BJ (cell line): ENCODE results near the gene EPB41L5. TPM values are rescaled to one million over a fixed set of nuclear protein-coding genes. Genes with fewer than 3 reads are reported as not detected.

Source experiments
- CTCF ChIA-PET: fragments of 350-600 bp; formaldehyde crosslinking; extraction: SDS; loops from one replicate; lab custom pipeline; 2021; ENCODE audit warnings: antibody characterized with exemption, inconsistent platforms; lab: Yijun Ruan, JAX
- POLR2A ChIA-PET: fragments of 300-600 bp; sonication (Branson Sonifier 250); formaldehyde crosslinking; extraction: SDS; loops from one replicate; lab custom pipeline; 2021; ENCODE audit warnings: antibody characterized with exemption; lab: Charles Lee
- DNase-seq: peaks from one replicate; pipeline ENCODE4 v3.0.0-alpha.2; 2011; ENCODE audit warnings: low read depth
- H3K27me3 ChIP-seq: 2 replicates; pipeline ENCODE4 v1.6.0; 2011; ENCODE audit warnings: low read length; ENCODE audit not compliant: control insufficient read depth, insufficient read depth
- H3K36me3 ChIP-seq: 2 replicates; pipeline ENCODE4 v1.5.1; 2011; ENCODE audit warnings: low read length; ENCODE audit not compliant: control insufficient read depth, insufficient read depth
- H3K4me3 ChIP-seq: 2 replicates; pipeline ENCODE4 v1.5.1; 2011; ENCODE audit warnings: low read depth, mild to moderate bottlenecking, control low read depth, low read length
- polyA plus RNA-seq: library from polyadenylated mRNA; depleted of rRNA; stranded (reverse); fragments of >200 nt; gene quantifications from 2 replicates; pipeline ENCODE4 v1.2.3, GENCODE V29; 2011
- TF ChIP-seq, protein P1 (sequence below): IDR thresholded peaks from 2 replicates; pipeline ENCODE4 v1.5.1; 2011; ENCODE audit warnings: low read depth, mild to moderate bottlenecking, control low read depth, inconsistent platforms, low read length, moderate library complexity; ENCODE audit not compliant: insufficient read depth

The EPB41L5 gene
- polyA plus RNA-seq, 1 experiment = 4.4 TPM

GRCh38 chr2:120204417-120204816 lies 191.5 kb downstream of the EPB41L5 start:
- no peak for DNase-seq
- Histone ChIP-seq H3K4me3 (no peak overlapping the region), H3K36me3 (no peaks in the 10 kb centered on the region), H3K27me3 (no peaks in the 10 kb centered on the region)
- CTCF ChIA-PET = interaction anchor here (0.8 to 1.5 kb wide), 5 partner anchors 10 to 107 kb away, joined by 3 to 5 read pairs (median 4); no protein-coding TSS in a partner anchor
- POLR2A ChIA-PET = no interaction called here
- TF ChIP-seq, protein P1, sequence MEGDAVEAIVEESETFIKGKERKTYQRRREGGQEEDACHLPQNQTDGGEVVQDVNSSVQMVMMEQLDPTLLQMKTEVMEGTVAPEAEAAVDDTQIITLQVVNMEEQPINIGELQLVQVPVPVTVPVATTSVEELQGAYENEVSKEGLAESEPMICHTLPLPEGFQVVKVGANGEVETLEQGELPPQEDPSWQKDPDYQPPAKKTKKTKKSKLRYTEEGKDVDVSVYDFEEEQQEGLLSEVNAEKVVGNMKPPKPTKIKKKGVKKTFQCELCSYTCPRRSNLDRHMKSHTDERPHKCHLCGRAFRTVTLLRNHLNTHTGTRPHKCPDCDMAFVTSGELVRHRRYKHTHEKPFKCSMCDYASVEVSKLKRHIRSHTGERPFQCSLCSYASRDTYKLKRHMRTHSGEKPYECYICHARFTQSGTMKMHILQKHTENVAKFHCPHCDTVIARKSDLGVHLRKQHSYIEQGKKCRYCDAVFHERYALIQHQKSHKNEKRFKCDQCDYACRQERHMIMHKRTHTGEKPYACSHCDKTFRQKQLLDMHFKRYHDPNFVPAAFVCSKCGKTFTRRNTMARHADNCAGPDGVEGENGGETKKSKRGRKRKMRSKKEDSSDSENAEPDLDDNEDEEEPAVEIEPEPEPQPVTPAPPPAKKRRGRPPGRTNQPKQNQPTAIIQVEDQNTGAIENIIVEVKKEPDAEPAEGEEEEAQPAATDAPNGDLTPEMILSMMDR = no peak

GRCh38 chr2:120204945-120205670 lies 192.2 kb downstream of the EPB41L5 start:
- TF ChIP-seq, protein P1 = no peak
- DNase-seq = no peak
- H3K27me3 ChIP-seq = no peaks in the 10 kb centered on the region
- no peak overlapping the region for H3K4me3 ChIP-seq
- ChIA-PET CTCF (interaction anchor here (1.0 to 1.5 kb wide), 4 partner anchors 9 to 106 kb away, joined by 3 to 5 read pairs (median 4); no protein-coding TSS in a partner anchor), POLR2A (interaction anchor here (0.5 kb wide), 1 partner anchor 78 kb away, joined by 4 read pairs; no protein-coding TSS in a partner anchor)
- no peaks in the 10 kb centered on the region for H3K36me3 ChIP-seq

GRCh38 chr2:120206022-120206581 lies 193.2 kb downstream of the EPB41L5 start:
- CTCF ChIA-PET = interaction anchor here (0.6 to 1.4 kb wide), 4 partner anchors 14 to 109 kb away, joined by 3 to 5 read pairs (median 3); no protein-coding TSS in a partner anchor
- H3K27me3 ChIP-seq = no peaks in the 10 kb centered on the region
- TF ChIP-seq, protein P1 = peak; percentile 57
- DNase-seq = no peak
- POLR2A ChIA-PET = no interaction called here
- no peaks in the 10 kb centered on the region for H3K36me3 ChIP-seq
- no peak overlapping the region for H3K4me3 ChIP-seq

DNA sequence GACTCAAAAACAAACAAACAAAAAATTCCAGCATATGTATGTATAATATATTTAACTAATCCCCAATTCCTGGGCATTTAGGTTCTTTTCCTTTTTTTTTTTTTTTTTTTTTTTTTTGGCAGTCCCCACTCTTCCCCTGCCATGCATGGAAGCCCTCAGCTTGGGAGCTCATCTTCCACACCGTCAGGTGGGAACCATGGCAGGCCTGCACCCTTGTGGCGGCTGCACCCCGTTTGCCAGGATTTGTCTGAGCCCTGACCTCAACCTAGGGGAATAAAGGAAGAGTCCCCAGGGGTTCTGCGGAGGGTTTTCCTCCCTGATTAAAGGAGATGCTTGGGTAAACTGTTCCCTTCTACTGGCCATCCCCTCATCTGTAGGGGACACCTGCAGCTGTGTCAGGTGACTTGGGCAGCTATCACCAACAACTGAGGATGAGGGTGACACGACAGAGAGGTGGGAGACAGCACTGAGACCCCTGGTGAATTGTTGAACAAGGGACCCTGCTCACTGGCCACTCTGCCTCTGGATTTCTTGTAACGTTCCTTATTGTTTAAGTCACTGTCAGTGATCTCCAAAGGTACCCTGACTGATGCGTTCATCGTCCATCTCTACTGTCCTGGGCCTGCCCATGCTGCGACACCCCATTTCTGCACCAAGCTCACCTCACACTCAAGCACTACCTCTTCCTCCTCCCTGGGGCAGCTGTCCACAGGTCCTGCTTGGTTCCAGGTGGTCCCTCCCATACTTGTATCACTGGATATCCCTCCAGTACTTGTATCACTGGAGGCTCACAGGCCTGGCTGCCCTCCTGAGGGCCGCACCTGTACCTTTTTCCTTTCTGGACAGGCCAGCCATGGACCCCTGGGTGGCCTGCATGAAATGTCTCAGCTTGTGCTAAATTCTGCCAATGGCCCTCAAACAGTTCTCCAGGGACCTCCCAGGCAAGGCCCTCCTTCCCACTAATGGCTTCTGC lies 195.8 kb downstream of the EPB41L5 start:
- CTCF ChIA-PET = interaction anchor here (0.9 to 1.5 kb wide), 3 partner anchors 30 to 474 kb away, joined by 3 read pairs; no protein-coding TSS in a partner anchor
- Histone ChIP-seq H3K4me3 (no peak overlapping the region), H3K27me3 (no peaks in the 10 kb centered on the region), H3K36me3 (no peaks in the 10 kb centered on the region)
- POLR2A ChIA-PET = no interaction called here
- TF ChIP-seq, protein P1 = no peak
- no peak for DNase-seq
